GM18907 (cell line): ENCODE measurements around the gene BAD.
A peak's percentile ranks its signal among the peaks of the same experiment; 100 is the strongest.

Experiments used
- ATAC-seq: cut with Tn5 transposase; IDR thresholded peaks from one replicate; pipeline ENCODE4 v1.9.1; 2021; ENCODE audit warnings: mild to moderate bottlenecking, moderate library complexity; ENCODE audit not compliant: unreplicated experiment

The BAD gene

DNA sequence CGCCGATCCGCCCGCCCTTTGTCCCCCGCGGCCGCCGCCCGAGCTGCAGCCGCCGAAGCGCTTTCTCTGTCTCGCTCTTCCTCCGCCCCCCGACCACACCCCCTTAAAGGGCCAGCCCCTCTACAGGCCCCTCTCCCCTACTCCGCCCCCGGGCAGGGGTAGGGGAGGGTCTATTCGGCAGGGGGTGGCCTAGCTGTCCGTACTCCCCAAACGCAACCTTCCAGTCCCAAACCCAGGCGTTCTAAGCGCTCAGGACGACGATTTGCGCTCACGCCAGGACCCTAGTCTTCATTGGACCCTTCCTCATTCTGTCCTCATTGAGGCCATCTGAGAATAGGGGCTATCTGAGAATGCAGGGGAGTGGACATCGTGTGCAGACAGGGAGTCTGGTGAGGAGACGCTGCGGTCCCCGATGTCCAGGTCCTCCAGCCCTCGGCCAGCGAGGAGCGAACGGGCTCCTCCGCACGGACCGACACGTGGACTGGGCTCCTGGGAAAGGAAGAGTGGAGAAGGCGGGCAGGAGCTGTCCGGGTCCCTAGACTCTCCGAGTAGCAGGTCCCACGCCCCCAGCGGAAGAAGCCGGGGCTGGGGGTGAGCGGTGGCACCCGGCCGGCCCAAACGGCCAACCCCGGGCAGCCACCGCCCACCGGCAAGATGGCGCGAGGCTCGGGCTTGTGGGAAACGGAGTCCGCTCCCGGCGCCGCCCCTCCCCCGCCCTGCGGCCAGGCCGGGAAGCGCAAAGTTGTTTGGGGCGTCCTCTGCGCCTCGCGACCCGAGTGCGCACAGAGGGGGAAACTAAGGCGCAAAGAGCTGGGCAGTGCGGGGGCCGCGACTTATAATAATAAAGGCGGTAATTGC, 37.4 kb downstream of the BAD start, which contains the start of gene PPP1R14B:
PPP1R14B (minus strand) TSS at position 73 of the 858 bp plus-strand sequence. CDS start 270 bp downstream, outside the sequence.
- peak; percentile 28 for ATAC-seq

DNA sequence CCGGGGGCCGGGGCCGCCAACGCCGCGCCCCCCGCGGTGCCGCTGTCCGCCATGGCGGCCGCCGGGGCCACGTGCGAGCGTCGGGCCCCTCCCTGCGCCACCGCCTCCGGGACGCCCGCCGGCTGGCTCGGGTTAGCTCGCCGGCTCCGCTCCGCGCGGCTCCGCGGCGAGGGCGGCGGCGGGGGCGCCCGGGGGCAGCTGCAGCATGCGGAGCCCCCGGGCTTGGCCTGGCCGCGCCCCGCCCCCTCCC, 37.9 kb downstream of the BAD start:
- peak; percentile 7 for ATAC-seq

DNA sequence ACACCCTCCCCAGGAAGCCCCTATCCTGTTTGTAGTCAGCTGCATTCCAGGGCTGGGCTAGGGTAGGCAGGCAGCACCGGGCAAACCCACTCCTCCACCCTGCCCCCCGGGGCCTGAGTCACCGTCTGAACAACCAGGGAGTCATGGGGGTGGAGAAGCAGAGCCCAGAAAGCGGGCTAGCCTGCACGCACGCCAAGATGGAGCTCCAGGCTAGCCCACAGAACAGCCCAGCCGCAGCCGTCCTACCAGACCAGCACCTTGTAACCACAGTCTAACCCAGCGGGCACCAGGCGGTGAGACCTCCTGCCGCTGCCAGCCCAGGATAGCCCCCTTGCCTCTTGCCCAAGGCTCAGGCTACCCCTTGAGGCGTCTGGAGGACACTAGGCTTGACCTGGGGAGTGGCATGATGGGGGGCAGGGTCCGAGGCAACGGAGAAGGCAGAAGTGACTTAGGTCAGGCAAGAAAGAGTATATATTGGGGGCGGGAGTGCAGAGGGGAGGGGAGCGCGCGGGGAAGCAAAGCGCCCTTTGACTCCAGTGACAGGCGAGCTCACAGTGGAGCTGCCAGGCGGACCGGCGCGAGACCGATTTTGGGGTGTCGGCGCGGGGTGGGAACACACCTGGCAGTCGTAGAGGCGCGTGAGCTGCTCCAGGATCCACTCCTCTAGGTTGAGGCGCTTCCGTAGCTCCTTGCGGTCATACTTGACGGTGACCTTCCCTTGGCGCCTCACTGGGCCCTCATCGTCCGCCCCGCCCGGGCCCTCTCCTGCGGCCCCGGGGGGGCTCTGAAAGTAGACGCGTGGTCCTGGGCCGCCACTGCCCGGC, 38.5 kb downstream of the BAD start:
- ATAC-seq, result no peak

DNA sequence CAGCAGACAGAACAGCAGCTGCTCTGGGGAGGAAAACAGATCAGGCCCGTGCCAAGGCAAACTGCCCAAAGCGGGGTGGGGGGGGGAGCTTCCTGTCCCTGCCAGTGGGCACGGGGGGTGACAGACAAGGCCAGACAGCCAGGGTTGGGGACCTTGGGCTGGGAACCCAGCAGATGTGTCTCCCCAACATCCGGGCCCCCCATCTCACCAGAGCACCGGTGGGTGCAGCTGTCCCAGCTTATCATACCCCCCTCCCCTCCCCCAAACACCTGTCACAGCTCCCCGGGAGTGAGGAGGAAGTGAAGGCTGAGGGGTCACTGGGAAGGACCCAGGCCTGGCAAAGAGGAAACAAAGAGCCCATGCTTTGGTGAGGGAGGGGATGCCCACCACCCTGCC, 39.1 kb downstream of the BAD start:
- ATAC-seq, result no peak

DNA sequence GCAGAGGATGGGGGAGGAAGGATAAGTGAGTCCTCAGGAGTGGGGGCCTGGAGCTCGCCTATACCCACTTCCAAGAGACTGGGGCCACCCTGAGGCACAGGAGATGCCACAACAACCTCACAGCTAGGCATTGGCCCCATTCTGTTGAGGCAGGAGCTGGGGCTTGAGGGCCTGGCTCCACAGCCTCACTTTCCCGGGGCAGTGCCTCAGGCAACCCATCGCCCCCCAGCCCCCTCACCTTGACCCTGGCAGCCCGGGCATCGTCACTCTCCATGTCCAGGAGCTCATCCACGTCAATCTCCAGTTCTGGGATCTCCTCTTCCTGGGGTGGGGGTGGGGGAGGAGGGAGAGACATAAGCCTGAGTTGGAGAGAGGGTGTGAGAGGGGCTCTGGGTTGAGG, 39.5 kb downstream of the BAD start:
- ATAC-seq, result no peak

DNA sequence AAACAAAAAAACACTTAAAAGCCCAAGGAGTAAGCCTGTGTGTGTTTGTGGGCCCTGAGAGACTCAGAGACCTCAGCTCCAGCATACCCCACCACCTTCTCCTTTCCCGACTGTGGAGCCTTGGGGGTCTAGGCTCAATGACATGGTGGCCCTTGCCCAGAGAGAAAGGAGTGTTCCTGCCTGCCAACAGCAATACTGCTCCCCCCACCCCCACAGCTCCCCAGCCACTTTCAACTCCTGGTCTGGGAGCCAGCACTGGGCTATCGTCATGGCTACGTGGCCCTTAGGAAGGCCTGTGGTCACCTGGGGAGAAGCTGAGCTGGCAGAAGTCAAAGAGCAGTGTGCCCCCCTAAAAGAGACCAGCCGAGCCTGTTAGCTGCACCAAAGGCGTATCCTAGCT, 40.4 kb downstream of the BAD start:
- ATAC-seq, result no peak

DNA sequence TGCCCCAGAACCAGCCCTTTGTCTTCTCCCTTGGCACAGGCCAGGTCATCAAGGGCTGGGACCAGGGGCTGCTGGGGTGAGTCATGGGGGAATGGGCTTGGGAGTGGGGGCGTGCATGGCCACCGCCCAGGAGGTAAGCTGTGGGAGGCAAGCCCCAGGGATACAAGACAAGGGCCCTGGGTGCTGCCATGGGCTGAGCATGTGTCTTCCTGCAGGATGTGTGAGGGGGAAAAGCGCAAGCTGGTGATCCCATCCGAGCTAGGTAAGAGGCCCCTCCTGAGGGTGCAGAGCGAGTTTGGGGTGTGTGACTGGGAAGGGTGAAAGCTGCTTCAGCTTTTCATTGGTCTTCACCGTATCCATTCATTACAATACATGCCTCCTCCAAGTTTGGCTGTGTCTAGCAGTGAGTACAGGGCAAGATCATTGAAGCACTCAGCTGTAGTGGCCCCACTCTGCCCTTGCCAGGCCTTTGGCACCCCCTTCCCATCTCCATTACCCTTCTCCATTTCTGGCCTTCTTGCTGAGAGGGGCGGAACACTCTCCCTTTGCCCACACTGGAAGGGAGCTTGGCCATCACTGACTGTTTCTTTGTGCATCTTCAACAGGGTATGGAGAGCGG, 41.1 kb downstream of the BAD start:
- no peak for ATAC-seq

DNA sequence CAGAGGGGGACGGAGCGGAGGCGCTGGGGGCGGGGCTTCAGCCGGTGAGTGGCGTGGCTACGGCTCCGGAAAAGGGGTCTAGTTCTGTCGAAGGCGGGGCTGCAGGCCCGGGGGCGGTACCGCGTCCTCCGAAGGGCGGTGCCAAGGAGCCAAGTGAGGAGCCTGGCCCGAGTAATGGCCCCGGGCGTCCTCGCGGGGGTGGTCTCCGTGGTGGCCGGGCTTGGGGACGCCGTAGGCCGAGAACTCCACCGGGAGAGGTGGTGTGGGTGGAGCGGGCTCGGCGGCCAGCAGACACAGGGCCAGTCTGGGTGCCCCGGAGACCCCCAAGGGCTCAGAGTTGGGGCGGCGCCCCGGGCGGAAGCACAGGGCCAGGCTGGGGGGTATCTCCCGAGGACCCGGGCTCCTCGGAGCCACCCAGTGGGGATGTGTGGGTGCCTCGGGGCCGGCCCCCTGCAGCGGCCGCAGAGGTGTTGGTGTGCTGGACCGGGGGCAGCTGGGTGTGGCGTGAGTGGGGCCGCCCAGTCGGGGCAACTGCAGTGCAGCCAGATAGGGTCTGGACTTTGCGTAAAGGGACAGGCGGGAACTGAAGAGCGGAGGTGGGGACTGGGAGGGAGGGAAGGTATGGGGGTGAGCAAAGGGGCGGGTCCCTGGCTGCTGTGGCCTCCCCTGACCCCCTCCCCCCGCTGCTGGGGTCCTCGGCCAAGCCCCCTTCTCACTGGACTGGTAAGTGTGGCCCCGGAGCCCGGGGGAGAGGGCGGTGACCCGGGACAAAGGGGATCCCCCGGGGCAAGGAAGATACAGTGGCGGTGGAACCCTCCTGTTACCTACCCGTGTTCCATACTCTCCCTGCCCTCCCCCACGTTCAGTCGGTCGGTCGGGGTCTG, 42.7 kb downstream of the BAD start:
- ATAC-seq, result peak; percentile 17

DNA sequence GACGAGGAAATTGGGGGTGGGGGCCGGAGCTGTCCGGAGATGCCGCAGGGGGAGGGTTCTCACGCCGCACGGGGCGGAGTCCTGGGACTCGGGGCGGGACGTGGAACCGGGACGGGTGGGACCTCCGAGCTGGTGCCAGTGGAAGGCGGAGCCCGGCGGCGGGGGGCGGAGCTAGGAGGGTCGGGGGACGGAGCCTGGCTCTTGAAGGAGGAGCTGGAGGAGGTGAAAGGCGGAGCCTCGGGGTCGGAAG, 43.3 kb downstream of the BAD start:
- ATAC-seq, result peak; percentile 71

DNA sequence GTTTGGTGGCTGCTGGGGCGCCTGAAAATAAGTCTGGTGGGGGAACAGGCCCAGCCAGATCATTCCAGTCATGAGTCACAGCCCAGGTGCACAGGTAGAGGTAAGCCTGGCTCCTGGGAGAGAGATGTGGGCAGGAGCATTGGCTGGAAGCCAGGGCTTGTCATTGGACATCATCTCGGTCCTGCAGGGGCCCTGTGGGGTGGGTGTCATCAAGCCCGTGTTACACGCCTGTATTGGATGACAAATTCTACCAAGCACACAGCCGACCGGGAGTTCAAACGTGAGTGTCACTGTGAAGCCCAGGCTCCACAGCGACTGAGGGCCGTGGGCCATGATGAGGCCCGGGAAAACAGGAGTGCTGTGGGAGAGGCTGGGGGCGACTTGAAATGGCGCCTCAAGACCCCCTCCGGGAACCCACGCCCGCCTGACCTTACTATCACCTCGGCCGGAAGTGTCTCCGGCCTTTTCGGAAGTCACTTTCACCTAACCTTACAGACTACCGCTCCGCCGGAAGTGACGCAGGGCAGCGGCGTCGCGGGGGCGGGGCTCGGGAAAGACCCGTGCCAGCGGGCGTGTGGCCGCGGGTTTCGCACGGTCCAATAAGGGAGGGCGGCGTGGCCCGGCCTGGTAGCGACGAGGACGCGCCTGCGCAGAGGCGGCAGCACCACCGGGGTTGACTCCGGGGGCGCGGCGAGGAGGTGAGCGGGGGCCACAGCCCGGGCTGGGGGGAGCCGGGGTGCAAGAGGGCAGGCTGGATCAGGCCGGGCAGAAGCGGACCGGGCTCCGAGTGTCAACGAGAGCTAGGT, 43.8 kb downstream of the BAD start, which contains the start of gene FKBP2:
FKBP2 (plus strand) TSS at position 661 of the 806 bp plus-strand sequence. CDS start 1,293 bp downstream, outside the sequence.
- ATAC-seq, result peak; percentile 52

DNA sequence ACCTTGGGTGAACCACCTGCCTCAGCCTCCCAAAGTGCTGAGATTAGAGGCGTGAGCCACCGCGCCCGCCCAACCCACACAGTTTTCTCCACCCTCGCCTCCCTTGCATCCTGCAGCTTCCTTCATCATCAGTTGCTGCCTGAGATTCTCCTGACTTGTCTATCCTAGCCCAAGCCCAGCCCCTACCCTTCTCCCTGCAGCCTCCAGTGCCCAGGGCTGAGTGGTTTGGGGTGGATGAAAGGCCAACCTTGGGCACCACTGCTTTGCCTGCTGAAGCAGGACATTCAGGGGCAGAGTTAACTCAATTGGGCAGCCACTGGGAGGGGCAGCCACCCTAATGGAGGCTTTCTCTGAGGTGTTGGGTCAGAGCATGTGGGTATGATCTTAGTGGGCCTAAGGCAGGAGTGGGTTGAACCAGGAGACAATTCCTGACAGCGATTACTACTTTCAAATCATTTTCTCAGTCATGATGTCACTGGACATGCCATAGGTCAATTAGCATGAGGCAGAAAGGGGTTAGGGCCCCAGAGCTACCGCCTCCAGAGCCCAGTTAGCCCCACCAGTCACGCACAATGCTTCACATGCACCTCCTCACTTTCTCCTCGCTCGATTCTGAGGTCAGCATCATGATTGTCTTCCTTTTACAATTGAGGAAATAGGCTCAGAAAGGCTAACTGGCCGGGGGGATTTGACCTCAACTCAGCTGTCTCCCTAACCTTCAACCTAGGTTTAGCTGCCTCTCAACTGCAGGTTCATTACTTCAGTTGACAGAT, 44.6 kb downstream of the BAD start:
- peak; percentile 11 for ATAC-seq

DNA sequence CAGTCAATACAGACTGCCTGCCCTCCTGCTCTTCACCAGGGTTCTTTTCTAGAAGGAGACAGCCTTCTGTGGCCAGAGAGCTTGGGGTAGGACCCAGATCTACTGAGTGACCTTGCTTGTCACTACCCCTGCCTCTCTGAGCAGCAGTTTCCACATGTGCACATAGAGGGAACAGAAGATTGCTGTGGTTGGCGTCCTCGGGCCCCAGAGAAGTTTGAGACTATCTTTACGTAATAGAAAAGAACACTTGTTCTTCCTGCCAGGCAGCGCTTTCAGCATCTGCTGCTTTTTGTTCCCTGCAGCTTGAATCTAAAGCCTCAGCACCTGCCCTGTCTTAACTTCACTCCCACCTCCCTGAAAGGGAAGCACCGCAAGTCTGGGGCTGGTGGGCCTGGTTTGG, 45.5 kb downstream of the BAD start:
- ATAC-seq, result no peak

DNA sequence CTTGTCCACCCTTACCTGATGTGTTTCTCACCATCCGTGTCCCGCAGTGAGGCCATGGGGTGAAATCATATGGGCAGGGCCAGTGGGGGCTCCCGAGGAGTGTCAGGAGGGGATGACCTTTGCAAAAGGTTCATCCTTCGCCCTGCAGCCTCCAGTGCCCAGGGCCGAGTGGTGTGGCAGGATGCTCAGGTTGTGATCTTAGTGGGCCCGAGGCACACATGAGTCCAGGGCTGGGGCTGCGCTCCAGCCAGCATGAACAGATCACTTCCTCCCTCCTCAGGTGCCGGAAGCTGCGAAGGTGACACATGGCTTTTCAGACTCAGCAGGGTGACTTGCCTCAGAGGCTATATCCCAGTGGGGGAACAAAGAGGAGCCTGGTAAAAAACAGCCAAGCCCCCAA, 46.4 kb downstream of the BAD start:
- ATAC-seq, result no peak

DNA sequence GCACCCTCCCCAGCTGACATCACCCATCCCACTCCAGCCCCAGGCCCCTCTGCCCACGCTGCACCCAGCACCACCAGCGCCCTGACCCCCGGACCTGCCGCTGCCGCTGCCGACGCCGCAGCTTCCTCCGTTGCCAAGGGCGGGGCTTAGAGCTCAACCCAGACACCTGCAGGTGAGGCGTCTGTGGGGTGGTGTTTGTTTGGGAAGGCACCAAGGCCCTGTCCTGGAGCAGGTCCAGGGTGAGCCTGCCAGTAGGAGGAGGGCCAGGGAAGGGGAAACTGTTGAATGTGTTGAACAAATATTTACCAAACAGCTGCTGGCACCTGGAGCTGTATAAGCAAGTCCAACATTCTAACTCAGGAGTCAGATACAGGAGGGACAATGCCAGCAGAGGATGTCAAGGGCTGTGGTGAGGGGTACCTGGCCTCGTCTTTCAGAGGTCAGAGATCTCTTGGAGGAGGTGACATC, 46.9 kb downstream of the BAD start:
- ATAC-seq, result no peak

DNA sequence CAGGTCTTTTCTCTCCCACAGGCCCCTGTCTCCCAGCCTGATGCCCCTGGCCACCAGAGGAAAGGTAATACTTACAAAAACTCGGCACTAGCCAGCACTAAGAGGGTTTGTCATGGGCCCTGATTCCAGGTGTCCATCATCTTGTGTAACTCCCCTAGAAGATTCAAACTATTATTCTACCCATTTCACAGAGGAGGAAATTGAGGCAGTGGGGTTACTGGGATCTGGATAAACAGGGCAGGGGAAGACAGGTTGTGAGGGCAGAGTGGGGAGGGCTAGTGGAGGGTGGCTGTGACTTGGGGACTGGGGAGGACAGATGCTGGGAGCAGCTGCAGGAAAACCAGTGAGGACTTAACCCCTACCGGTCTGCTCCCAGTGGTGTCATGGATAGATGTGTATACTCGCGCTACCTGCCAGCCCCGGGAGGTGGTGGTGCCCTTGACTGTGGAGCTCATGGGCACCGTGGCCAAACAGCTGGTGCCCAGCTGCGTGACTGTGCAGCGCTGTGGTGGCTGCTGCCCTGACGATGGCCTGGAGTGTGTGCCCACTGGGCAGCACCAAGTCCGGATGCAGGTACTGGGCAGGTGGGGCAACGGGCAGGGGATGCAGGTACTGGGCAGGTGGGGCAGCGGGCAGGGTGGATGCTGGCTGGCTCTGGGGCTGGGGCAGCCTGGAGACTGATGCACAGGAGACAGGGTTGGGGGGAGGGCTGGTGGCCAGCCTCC, 48.9 kb downstream of the BAD start:
- no peak for ATAC-seq

DNA sequence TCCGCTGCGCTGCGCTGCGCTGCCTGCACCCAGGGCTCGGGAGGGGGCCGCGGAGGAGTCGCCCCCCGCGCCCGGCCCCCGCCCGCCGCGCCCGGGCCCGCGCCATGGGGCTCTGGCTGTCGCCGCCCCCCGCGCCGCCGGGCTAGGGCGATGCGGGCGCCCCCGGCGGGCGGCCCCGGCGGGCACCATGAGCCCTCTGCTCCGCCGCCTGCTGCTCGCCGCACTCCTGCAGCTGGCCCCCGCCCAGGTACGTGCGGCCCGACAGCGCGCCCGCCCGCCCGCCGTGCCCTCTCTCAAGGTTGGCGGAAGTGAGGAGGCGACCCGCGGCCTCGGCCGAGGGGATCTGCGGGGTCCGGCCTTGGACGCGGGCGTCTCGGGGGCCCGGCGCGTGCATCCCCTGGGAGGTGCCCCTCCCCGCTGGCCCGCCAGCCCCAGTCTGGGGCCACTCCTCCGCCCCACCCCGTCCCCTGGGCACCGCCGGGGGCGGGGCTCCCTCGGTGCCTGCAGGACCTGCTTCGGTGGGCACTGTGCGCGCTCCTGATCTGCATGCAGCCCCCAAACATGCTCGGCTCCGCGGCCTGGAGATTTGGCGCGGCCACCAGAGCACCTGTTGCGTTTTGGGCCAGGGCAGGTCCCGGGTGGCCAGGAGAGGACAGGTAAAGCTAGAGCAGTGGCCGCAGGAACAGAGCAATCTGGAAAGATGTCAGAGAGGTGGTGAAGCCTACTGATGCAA, 49.7 kb downstream of the BAD start:
- ATAC-seq, result peak; percentile 28

DNA sequence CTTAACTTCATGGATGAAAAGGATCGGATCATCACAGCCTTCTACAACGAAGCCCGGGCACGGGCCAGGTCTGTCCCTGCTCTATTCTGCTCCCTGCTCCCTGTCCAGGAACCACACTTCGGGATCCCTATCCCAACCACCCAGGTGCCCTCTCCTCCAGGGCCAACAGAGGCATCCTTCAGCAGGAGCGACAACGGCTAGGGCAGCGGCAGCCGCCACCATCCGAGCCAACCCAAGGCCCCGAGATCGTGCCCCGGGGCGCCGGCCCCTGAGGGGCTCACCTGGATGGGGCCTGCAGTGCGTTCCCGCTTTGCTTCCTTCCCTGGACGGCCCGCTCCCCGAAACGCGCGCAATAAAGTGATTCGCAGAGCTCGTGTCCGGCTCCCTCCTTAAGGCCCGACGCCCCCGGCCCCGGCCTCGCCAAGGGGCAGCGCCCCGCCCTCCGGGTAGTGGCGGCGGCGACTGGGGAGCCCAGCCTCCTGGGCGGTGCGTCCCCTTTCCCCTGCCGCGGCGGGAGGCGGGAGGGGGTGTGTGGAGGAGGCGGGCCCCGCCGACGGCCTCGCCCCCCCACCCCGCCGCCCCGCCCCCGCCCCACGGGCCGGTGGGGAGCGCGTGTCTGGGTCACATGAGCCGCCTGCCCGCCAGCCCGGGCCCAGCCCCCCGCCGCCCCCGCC, 50.4 kb downstream of the BAD start, which contains the start of gene VEGFB:
VEGFB (plus strand) TSS at position 672 of the 674 bp plus-strand sequence. CDS start 250 bp downstream, outside the sequence.
- ATAC-seq, result peak; percentile 28
